GM21423 (cell line): ENCODE data around the gene CA11.
"Not testable (repeated sequence)": the region's sequence is repeated elsewhere in the genome, so short reads cannot be mapped to it uniquely, and the experiment has no call there.

Experiments used
- ATAC-seq: cut with Tn5 transposase; IDR thresholded peaks from one replicate; pipeline ENCODE4 v1.9.1; 2021; ENCODE audit warnings: mild to moderate bottlenecking, moderate library complexity; ENCODE audit not compliant: unreplicated experiment

Gene CA11

DNA sequence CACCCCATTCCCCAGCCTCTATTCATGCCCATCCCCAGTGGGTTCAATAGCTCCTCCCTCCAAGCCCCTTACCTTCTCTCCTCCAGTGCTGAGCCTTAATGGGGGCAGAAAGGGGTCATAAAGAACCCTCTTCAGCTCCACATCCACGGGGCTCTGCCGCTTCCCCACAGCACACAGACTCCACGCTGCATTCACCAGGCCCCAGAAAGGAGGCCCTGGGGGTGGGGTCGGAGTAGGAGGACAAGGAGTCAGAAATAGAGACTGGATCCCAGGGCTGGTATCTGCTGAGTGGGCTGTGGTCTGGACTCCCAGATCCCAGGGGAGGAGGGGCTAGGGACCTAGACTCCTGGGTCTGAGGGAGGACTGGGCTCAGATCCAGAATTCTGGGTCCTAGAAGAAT lies 1.6 kb downstream of the CA11 start:
- no peak for ATAC-seq

- ATAC-seq = no peak
Measured at GRCh38 chr19:48642862-48643261, 3.1 kb downstream of the CA11 start.

GRCh38 chr19:48641850-48642249 lies 4.1 kb downstream of the CA11 start:
- no peak for ATAC-seq

DNA sequence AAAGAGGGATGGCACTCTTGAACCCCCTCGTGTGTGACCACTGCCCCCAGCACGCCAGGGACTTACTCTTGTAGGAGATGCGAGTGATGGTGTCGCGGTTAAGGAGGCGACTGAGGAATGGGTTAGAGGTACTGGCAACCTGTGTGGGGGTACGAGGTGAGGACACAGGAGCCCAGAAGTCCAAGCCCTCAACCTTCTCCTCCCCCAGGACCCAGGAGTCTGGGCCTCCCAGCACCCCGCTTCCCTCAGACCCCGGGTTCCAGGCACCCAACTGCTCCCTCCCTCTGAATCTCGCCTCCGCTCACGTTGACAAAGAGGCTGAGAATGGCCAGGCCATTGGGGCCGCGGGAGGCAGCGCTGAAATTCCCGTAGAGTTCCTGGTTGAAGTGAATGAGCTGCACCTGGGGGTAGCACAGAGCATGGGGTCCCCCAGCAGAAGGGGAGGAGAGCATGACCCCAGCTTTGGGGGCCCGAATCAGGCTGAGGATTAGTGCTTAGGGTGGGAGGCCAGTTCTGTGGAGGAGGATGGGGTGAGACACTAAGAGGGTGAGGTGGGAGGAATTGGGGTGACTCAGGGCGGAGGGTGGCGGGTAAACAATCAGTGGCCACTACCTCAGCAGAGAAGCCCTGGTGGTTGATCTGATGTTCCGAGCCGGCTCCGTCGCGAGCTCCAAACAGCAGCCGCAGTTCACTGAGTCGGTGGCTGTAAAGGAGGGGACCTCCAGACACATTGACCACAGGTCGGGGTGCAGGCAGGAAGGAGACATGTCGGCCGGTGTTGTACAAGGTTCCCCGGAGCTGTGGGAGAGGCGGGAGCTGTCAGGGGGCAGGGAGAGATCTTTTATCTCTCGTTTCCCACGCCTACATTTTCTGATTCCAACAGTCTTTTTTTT lies 6.3 kb downstream of the CA11 start:
- ATAC-seq = no peak

DNA sequence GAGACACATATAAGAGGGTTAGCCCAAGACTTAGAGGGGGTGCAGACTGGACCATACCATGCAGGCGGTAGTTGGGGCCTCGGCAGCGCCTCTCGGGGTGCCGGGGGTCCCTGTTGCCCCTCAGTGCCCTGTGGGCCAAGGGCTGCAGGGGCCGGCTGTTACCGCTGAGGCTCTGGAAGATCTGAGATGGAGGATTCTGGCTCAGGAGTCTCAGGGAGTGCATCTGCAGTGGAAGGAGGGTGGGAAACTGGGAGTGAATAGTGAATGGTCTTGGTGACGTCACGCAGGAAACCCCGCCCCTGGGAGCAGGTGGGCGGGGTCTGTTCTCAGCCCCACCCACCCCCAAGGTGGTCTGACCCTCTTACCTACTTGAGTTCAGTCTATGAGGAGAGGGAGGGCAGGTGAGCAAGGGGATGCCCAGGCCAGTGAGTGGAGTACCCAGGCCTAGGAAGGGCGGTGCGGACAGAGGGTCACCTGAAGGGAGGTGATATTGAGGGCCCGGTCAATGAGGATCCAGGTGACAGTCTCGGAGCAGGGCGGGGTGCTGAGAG lies 7.1 kb downstream of the CA11 start:
- no peak for ATAC-seq

- peak; percentile 10 for ATAC-seq
Measured at GRCh38 chr19:48637948-48638830, 7.8 kb downstream of the CA11 start.

DNA sequence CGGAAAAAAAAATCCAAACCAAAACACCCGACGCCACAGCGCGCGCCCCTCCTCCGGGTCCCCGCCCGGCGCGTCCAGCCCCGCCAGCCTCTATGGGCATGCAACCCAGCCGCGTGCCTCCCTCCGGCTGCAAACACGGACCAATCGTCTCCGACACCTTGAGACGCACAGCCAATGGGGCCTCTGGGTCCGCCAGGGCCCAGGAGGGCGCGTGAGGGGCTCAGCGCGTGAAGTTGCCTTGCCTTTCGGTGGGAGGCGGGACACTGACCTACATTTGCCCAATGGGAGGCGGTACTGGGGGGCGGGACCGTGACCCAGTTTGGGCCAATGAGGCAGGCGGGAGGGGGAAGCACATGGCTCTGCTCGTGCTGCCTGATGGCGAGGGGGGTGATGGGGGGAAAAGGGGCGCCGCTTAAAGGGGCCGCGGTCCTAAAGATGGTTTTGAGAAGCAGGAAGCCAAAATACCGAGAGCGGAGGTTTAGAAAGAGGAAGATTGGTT lies 8.5 kb downstream of the CA11 start:
- ATAC-seq = peak; percentile 66

- no peak for ATAC-seq
Measured at GRCh38 chr19:48636859-48637448, 9.0 kb downstream of the CA11 start, which contains the start of gene DBP. Gene DBP, minus strand, starts transcription at chr19:48637379. Its CDS starts 385 bp downstream, at chr19:48636994.

DNA sequence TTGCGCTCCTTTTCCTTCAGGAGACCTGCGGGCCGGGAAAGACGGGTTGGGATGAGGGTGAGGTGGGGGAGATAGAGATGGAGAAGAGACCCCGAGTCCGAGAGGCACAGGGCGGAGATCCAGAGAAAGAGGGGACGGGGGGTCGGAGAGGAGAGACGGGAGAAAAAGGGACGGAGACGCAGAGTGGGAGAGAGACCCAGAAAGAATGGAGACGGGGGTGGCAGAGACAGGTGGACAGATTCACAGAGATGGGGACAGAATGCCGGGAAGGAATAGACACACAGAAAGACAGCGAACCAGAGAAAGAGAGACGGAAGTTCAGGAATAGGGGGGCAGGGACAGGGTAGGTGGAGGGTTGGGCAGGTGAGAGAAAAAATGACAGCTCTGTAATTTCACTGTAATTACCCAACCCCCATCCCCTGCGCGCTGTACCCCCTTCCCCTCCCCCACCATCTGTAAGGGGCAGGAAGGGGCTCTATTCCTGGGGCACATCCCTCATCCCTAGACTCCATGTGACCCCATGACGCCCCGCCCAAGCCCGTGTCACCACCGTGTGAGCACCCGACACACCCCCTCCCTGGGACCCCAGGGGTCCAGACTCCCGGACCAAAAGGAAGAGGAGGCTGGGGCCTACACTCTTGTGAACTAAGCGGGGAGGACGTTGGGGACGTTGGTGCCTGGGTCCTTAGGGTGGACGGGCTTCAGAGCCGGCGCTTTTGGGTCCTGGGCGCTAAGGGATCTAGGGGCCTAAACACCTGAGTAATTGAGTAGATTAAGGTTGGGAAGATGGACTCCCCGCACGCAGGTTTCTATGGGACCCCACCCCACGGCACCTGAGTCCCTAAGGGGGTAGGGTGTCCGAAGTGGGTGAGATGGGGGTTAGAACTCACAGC lies 9.8 kb downstream of the CA11 start:
- no peak for ATAC-seq

DNA sequence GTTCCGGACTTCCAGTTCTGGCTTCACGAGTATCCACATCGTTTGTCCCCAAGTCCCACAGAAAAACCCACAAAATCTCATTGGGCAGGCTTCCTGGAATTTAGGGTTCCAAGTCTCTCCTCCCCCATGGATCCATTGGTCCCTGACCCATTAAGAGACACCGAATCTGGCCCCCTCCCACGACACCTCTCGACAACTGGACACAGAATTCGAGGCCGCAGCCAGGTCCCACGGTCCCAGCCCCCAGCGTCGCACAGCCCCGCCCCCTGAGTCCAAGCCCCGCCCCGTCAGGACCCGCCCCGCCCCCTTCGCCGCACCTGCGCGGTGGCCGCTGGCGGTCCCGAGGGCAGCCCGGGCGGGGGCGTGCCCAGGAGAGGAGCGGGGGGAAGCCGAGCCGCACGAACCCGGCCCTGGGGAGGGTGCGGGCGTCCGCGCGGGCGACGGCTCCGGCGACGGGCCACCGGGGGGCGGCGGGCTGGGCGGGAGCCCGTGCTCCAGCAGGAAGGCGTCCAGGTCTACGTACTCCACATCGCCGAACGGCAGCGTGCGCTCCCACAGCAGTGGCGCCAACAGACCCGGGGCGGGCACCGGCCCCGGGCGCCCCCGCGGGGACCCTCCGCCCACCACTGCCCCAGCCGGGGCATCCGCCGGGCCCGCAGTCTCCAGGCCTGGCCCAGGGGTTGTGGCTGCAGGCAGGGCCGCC lies 10.6 kb downstream of the CA11 start:
- ATAC-seq = no peak

DNA sequence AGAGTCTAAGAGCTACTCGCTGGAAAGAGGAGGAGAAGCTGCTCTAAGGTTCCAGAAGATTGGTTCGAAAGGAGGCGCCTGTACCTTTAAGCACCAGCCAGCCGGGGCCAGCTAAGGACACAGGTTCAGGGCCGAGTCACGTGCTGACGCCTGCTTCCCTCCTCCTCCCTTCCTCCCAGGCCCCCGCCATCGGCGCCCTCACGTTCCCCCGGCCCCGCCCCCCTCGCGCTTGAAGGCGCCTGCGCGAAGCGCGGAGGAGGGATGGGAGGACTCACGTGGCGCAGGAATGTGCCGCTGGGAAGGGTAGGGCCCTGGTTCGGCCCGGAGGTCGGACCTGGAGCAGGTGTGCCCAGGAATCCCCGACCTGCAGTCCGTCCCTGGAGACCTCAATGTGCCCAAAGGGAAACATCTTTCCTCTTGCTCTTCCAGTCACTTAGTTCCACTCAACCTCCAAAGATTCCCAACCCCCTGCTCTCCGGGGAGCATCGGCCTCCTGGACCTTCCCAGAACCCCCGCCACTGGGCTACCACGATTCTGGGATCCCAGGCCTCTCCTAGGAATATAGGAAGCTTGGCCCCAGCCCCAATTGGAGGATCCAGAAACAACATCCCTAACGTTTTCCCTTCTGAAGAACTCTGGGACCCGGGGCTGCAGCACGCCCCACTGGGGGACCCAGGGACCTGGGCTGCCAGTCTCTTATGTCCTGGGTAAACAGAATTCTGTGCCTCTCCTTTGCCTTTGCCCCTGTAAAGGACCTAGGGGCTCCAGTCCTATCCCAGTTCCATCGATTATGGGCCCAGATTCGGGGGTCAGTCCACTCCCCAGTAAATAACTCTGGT lies 11.3 kb downstream of the CA11 start:
- ATAC-seq = peak; percentile 23

GRCh38 chr19:48634036-48634342 lies 12.0 kb downstream of the CA11 start:
- ATAC-seq = no peak

- ATAC-seq = no peak
Measured at GRCh38 chr19:48633148-48634035, 12.6 kb downstream of the CA11 start.

- ATAC-seq = no peak
Measured at GRCh38 chr19:48632692-48633147, 13.3 kb downstream of the CA11 start.

DNA sequence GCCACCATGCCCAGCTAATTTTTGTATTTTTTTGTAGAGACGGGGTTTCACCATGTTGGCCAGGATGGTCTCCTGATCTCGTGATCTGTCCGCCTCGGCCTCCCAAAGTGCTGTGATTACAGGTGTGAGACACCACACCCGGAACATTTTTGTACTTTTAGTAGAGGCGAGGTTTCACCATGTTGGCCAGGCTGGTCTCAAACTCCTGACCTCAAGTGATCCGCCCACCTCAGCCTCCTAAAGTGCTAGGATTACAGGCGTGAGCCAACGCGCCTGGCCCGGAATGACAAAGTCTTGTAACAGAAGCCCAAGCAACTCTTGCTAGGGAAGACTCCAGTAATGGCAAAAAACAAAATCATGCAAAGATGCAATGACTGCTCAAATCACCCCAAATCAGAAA lies 13.7 kb downstream of the CA11 start:
- ATAC-seq = not testable (repeated sequence)

DNA sequence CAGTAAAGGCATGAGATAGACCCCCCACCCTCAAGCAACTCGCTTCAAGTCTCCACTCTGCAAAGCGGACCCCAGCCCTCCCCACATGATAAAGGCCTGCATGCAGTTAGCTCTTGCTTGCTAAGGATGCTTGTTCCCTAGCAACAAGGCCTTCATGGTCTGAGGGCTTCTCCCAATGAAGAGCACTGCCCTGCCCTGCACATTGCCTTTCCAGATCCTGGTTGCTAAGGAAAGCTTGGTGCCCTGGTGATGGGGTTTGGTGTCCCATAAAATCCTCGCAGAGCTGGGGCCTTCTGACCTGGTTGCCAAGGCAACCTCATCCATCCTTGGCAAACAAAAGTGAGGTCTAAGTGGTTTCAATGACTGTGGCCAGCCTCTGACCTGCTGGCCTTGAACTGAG lies 14.8 kb downstream of the CA11 start:
- ATAC-seq = no peak

- ATAC-seq = no peak
Measured at GRCh38 chr19:48630296-48631063, 15.5 kb downstream of the CA11 start.
